ENCODE data around the gene HCFC2.
"Not testable (repeated sequence)": the region's sequence is repeated elsewhere in the genome, so short reads cannot be mapped to it uniquely, and the experiment has no call there.

The HCFC2 gene

DNA sequence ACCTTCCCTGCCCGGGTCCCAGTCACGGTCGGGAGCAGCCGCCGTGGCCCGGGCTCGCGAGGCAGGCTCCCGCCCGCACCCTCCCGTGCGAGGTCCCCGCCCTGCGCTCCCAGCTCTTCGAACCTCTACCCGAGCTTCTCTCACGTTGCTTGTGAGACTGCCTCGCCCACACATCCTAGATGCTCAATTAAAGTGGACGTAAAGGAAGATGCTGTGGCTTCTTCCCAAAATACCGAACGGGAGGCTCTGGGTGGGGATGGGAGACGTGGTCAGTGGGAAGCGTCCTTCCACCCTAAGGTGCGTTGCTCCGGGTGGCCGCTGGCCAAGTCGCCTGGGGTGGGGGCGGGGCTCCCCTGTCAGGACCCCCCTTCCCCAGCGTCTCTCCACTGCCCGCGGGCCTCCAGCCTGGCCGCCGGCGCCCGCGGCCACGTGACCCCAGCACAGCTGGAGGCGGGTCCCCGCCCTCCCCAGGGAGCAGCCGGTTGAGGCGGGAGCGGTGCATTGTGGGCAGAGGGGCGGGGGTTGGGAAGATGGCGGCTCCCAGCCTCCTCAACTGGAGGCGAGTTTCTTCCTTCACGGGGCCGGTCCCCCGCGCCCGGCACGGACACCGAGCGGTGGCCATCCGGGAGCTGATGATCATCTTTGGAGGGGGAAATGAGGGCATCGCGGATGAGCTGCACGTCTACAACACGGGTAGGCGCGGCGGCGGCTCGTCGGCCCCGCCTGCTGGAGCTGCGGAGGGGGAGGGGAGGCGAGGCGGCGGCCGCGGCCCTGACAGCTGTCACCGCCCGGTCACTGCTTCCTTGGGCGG is at the start of gene HCFC2:
TSS of gene HCFC2 (plus strand) at position 501 of the 811 bp plus-strand sequence. CDS start at position 531, 30 bp downstream.
- peak; percentile 89 for DNase-seq

DNA sequence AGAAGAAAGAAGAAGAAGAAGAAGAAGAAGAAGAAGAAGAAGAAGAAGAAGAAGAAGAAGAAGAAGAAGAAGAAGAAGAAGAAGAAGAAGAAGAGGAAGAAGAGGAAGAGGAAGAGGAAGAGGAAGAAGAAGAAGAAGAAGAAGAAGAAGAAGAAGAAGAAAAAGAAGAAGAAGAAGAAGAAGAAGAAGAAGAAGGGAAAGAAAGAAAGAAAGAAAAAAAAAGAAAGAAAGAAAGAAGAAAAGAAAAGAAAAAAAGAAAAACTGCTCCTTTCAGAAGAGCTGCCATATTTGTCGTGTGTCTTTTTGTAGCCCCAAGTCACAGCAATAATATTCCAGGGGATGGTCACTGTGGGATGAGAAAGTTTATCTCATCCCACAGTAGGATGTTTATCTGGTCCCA is 42.5 kb upstream of the HCFC2 start:
- DNase-seq: not testable (repeated sequence)

DNA sequence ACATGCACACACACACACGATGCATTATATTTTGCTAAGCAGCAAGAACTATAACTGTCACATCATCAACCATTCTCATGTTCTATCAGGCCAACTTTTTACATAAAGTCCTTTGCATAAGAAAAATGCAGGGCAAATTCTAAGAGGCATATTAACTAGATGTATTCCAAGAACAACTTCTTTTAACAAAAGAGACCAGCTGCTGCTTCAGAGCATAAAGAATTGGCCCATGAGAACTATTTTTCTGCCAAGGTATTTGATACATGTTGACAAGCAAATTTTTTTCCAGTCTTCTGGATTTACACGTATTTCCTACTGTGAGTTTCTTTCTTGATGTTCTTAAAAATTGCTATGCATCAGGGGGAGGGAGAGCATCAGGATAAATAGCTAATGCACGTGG is 41.5 kb upstream of the HCFC2 start:
- DNase-seq: no peak

DNA sequence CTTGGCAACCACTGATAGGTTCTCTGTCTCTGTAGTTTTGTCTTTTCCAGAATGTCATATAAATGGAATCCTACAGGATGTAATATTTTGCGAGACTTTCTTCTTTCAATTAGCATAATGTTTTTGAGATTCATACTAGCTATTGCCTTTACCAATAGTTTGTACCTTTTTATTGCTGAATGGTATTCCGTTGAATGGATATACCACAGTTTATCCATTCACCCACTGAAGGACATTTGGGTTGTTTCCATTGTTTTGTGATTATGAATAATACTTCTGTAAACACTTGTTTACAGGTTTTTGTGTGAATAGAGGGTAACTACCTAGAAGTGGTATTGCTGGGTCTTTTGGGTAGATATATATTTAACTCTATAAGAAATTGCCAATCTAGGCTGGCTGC is 40.6 kb upstream of the HCFC2 start:
- no peak for DNase-seq

DNA sequence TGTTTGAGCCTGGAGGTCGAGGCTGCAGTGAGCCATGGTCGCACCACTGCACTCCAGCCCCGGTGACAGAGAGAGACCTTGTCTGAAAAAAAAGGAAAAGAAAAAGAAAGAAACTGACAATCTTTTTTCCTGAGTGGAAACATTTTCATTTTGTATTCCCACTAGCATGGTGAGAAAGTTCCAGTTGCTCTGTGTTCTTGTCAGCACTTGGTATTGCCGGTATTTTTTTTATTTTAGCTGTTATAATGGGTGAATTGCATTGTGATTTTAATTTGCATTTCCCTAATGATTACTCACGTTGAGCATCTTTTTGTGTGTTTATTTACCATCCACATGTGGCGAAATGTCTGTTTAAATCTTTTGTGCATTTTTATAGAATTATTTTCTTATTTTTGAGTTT is 40.0 kb upstream of the HCFC2 start:
- DNase-seq: no peak

DNA sequence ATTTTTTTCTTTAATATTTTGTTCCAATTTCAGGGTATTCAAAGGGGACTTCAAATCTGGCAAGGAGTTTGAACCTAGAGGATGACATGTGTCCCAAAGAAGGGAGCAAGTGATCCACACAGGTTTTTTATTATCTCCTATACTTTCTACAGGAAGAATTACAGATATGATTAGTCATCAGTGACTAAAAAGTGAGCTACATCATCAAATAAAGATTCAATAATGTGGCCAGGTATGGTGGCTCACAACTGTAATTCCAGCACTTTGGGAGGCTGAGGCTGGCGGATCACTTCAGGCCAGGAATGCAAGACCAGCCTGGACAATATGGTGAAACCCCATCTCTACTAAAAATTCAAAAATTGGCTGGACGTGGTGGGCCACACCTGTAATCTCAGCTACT is 38.6 kb upstream of the HCFC2 start:
- no peak for DNase-seq

DNA sequence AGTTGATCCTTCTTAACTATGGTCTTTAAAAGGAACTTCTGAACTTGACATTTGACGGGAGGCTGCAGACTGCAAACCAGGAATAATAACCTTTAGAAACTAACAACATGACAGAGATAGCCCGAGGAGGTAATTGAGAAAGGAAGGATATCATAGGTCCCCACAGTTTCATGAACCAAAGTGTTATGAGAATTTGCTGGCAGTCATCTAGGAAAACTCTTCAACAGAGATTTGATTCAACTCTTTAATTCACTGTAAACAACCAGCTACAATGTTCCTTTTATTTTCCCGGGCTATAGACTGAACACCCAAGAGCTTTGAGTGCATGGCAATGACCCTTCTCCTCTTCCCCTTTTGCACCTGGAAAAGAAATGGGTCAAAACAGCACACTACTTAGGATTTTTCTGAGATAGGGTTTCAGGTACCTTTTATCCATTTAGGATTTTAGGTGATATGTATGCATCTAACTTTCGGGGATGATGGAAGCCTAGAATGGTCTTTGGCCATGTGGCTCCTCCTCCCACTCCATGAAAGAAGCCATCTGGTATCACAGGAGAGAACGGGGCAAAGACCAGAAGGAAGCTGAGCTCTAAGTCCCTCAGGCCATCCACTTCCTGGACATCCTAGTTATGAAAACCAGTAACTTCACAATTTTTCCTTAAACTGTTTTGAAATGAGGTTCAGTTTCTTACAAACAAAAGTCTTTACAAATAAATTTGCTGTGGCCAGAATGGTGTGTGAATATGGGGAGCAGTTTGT is 37.3 kb upstream of the HCFC2 start:
- DNase-seq: no peak

DNA sequence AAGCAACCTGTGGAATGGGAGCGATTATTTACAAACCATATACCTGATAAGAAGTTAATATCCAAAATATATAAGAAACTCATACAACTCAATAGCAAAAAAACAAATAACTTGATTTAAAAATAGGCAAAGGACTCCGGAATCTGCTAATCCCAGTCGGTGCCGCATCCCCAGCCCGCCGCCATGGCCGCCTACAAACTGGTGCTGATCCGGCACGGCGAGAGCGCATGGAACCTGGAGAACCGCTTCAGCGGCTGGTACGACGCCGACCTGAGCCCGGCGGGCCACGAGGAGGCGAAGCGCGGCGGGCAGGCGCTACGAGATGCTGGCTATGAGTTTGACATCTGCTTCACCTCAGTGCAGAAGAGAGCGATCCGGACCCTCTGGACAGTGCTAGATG is 33.7 kb upstream of the HCFC2 start:
- DNase-seq: not testable (repeated sequence)

DNA sequence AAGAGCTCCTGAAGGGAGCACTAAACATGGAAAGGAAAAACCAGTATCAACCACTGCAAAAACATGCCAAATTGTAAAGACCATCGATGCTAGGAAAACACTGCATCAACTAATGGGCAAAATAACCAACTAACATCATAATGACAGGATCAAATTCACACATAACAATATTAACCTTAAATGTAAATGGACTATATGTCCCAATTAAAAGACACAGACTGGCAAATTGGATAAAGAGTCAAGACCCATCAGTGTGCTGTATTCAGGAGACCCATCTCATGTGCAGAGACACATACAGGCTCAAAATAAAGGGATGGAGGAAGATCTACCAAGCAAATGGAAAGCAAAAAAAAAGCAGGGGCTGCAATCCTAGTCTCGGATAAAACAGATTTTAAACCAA is 28.2 kb upstream of the HCFC2 start:
- not testable (repeated sequence) for DNase-seq

DNA sequence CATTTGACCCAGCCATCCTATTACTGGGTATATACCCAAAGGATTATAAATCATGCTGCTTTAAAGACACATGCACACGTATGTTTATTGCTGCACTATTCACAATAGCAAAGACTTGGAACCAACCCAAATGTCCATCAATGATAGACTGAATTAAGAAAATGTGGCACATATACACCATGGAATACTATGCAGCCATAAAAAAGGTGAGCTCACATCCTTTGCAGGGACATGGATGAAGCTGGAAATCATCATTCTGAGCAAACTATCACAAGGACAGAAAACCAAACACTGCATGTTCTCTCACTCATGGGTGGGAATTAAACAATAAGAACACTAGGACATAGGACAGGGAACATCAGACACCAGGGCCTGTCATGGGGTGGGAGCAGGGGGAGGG is 24.6 kb upstream of the HCFC2 start:
- not testable (repeated sequence) for DNase-seq

DNA sequence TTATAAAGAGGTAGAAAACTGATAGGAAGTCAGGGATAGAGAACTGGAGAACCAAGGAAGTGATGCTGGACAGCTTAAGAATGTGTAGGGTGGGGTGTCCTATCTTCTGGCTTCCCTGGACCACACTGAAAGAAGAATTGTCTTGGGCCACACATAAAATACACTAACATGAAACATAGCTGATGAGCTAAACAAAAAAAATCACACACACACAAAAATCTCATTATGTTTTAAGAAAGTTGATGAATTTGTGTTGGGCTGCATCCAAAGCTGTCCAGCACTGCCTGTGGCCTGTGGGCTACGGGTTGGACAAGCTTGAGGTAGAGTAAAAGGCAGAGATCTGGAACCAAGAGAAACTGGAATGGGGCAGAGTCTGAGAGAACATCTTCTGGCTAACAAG is 21.8 kb upstream of the HCFC2 start:
- no peak for DNase-seq

DNA sequence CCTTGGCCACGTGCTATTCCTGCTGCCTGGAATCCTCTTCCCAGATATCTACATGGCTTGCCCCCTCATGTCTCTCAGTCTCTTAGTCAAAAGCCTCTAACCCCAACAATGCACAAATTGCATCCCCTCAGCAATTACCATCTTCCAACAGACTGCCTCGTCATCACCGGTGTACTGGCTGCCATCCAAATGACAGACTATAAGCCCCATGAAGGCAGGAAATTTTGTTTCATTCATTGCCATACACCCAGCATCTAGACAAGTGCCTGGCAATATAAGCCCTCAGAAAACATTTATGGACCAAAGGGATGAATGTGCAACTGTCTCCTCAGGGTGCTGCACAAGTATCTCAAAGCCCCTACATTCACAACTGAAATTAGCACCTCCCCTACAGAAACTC is 20.2 kb upstream of the HCFC2 start:
- no peak for DNase-seq

DNA sequence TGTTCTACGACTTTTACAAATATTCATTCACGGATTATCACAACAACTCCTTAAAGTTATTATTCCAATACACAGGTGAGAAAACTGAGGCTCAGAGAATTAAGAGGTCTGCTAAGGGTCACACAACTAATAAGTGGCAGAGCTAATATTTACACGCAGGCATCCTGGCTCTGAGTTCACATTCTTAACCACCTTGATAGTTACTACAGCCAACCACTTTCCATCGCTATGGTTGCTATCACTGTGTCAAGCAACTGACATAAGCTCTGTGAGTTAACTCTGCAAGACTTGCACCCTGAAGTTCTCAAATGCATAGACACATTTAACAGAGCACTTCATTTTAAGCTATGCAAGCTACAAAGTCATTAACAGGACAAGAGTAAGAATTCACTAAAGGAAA is 18.0 kb upstream of the HCFC2 start:
- no peak for DNase-seq

DNA sequence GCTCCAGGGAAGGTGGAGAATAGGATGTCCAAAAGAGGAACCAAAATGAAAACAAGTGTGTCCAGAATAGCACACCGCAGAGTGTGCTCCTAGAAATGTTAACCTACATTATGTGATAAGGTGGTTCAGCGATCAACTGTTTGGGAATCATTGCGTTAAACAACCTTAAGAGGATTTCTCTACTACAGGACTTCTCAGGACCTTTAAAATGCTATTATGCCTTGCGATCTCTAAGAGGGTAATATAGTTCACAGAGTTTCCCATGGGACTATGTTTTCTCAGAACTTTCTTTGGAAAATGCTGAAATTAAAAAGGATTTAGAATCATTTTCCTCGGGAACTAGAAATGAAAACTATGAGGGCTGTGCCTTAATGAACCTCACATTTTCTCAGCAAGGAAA is 16.2 kb upstream of the HCFC2 start:
- no peak for DNase-seq

DNA sequence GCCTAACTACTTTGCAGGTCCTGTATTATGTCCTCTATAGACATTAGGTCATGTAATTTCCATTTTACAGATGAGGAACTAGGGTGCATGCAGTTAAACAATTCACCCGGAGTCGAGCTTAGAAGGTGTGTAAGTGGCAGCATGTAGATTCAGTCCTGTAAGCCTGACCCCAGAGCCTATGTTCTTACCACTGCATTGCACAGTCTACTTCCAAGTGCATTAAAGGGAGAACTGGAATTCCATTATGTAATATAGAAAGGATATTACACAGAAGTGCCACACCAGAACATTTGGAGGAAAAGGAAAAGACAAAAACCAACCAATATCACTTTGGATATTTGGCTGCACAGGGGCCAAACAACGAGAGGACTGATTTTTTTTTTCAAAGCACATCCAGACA is 15.5 kb upstream of the HCFC2 start:
- DNase-seq: no peak

DNA sequence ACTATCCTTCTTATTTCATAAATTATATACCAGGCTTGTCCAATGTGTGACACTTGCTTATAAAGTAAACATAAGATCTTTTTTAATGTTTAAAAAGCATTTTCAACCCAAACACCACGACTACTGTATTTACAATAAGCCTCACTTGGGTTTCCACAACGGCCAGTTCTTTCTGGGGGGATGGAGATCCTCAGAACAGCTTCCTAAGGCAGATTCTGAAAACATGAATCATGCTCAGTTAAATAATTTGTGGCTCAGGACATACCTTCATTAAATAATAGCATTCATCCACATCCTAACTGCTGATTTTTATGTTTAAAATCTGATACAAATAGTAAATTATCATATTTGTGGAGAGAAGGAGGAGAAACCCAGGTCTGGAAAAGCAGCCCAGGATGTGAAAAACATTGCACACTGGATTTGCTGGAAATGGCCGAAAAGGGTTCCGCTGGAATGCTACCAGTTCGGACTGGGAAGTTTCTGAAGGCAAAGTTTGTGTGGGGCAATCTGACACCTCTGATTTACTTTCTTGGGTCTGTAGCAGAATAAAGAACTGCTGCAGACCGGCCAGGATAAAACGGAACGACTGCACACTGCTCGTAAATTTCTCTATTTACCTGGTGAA is 14.9 kb upstream of the HCFC2 start:
- DNase-seq: no peak

DNA sequence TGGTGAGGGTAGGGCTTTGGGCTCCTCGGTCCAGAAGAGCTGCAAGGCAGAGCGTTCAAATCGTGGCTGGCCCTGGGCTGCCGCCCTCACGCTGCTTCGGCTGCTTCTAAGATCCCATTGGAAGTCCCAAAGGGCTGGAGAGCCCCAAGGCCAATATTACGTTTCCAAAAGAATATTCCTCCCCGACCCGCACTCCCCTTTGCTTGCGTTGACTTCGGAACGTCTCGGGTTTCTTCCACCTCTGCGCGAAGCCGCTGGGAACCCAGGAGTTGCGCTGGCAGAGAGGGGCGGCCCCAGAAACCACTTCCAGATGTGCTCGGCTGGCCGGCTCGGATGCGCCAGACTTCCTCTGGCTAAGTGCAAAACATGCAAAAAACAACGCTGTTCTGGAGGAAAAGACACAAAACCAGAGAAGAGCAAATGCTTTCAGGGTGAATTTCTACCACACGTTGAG is 14.4 kb upstream of the HCFC2 start, which contains the start of gene GLT8D2:
TSS of gene GLT8D2 (minus strand) at position 285 of the 454 bp plus-strand sequence. CDS start 30,539 bp downstream, outside the sequence.
- no peak for DNase-seq

DNA sequence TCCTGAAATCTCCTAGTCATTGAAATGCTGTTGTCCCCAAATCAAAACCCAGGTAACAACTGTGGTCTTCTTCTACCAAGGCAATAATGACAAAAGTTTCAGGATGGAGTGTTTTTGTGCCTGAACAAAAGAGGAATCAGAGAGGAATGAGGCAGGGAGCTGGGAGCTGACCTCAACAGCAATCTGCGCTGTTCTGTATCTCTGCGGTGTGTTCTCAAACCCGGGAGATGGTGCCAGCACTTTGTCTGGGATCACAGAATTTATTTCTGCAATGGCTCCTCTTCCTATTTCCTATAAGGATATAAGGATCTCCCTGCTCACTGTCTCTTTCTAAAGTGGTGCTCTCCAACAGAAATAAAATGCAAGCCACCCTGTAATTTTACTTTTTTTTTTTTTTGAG is 13.9 kb upstream of the HCFC2 start:
- DNase-seq: no peak

DNA sequence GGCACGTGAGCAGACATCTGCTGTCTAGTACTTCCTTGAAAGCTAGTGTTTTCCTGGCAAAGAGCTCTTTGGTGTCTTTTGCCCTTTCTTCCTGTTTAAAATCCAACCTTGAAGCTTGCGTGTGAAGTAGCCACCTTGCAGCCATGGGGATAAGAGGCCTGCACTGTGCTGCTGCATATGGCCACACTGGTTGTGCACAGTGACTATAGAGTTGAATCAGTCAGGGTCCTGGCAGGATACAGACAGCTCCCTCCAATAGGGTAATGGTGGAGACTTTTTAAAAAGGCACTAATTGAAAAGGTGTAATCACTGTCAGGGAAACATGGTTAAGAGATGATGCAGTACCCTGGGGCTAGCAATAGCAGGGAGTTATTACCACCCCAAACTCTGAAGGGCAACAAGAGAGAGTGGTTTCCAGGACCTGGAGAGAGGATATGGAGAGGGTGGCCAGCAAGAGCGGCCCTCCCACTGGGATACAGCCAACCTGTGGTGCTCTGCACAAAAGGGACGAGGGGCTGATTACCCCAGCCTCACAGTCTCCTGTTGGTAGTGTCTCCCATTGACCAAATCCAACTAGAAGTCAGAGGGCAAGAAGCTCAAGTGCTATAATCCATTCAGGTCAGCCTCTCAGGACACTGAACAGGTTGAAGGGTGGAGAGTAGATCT is 9.5 kb upstream of the HCFC2 start:
- DNase-seq: no peak

DNA sequence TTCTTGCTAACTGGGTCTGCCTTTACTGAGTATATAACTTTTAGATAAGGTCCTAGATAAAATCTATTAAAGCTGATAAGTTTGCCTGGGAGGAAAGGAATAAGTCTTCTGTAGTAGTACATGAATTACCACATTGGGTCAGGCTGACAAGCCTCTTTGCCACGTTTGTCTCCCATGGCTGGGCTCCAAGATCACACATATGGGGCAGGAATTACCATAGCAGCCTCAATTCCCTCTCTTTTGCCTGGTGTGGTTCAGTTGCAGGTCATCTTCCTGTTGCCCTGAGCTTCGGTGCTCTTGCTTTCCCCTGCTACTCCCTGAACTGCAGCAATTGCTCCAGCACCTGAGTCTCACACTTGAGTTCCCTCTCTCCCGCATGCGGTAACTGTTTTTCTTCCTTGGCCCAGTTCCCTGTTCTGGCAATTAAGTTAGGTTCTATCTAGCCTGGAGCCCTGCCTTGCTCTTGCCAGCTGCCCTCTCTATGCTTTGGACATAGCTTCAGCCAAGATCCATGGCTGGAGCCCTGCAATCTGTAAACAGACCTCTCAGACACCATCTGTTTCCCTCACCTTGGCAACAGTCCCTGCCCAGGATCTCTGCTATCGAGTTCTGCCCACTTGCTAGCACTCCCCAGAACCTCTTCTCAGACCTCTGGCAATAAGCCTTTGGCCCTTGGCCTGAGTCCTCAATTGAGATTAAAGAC is 8.5 kb upstream of the HCFC2 start:
- no peak for DNase-seq

DNA sequence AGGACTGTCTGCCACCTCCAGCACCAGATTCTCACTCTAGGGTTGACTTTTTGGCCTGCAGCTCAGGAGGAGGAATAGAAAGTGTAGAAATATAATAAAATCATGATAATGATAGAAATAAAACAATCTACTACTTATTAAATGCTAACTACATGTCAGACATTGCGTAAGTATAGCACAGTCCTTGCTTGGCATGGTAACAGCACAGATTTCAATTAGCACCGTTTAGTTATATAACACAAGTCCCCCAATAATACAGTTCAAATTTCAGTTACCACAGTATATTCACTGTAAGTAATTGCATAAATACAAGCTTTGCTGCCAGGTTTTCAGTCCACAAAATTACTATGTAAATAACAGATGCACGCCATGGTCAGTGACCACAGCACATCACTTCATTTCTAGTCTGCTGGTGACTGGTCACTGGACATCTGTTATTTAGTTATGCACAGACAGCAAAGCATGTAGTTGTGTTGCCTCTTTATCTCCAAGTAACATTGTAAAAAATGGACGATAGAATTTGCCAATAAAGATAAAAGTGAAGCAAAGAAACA is 7.8 kb upstream of the HCFC2 start:
- DNase-seq: no peak

DNA sequence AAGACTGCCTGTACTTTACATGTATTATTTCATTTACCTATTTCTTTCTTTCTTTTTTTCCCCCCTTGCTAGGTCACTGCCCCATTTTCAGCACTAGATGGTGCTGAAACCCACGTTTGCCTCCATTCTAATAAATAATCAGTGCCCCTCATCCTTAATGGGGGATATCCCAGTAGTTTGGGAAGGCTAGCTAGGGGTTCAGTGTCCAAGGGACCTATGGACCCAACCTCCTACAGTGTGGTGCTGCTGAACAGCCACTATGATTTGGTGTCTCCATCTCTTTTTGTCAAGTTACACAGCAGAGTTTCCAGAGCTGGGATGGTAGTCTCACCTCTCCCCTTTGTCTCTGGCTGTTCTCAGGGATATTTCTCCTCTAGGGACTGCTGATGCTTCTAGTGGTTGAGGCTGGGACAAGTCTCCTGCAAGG is 6.5 kb upstream of the HCFC2 start:
- no peak for DNase-seq

Measured in stimulated activated CD4-positive, alpha-beta T cell treated with anti-CD3 and anti-CD28 coated beads, Interleukin-1b, Interleukin-23, amount 100 ng/mL, for 48 hours (primary cell).